ENCODE measurements around the gene UGT1A4.
"Not testable (repeated sequence)": the region's sequence is repeated elsewhere in the genome, so short reads cannot be mapped to it uniquely, and the experiment has no call there.

UGT1A4 gene

GRCh38 chr2:233751212-233752009 is 32.9 kb downstream of the UGT1A4 start:
- not testable (repeated sequence) for DNase-seq

DNA sequence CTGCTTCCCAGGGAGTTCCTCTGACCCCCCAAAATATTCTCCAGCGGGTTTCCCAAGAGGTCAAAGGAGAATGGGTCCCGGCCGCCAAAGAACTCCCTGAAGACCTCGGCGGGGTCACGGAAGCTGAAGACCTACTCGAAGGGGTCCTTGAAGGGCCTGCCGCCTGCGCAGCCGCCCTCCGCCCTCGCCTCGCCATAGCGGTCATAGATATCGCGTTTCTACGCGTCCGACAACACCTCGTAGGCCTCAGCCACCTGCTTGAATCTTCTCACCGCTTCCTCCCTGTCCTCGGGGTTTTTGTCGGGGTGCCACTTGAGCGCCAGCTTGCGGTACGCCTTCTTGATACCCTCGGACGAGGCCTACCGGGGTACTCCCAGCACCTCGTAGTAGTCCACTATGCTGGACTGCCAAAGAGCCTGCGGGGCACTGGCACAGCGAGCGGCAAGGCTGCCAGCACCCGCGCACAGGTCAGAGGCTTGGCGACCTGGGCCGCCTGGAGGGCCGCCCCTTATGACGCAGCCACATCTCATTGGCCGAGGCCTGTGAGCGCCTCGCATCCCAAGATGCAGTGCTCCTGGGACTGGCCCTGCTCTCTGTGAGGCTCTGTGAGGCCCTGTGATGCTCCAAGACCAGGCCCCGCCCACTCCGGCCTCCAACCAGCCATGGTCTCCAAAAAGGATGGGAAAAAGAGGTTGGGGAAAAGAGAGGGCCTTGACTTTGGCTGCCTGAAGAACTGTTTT is 36.5 kb downstream of the UGT1A4 start:
- DNase-seq = no peak

GRCh38 chr2:233756429-233757081 is 38.0 kb downstream of the UGT1A4 start:
- DNase-seq = no peak

GRCh38 chr2:233758141-233758540 is 39.6 kb downstream of the UGT1A4 start:
- no peak for DNase-seq

DNA sequence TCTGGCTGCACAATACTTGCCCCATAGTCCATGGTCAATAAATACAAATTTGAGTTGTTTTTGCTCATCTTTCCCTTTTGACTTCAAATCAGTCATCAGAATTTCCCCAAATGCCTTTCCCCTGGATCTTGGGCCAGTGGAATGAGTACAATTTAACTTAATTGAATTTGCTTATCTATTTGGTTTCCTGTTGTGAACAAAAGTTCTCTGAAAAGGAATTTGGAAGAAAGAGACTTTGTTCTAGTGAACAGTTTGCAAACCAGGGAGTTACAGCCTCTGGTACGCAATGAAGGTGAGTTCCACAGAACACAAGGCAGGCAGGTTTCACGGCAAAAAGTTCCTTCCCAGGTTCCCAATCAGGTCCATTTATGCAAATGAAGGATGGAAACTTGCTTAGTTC is 40.3 kb downstream of the UGT1A4 start:
- no peak for DNase-seq

DNA sequence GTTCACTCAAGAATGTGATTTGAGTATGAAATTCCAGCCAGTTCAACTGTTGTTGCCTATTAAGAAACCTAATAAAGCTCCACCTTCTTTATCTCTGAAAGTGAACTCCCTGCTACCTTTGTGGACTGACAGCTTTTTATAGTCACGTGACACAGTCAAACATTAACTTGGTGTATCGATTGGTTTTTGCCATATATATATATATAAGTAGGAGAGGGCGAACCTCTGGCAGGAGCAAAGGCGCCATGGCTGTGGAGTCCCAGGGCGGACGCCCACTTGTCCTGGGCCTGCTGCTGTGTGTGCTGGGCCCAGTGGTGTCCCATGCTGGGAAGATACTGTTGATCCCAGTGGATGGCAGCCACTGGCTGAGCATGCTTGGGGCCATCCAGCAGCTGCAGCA is 41.5 kb downstream of the UGT1A4 start, which contains the start of gene UGT1A1:
Gene UGT1A1, plus strand, starts transcription at position 228 of the 400 bp plus-strand sequence. Its CDS starts 18 bp downstream, at position 246.
- no peak for DNase-seq

DNA sequence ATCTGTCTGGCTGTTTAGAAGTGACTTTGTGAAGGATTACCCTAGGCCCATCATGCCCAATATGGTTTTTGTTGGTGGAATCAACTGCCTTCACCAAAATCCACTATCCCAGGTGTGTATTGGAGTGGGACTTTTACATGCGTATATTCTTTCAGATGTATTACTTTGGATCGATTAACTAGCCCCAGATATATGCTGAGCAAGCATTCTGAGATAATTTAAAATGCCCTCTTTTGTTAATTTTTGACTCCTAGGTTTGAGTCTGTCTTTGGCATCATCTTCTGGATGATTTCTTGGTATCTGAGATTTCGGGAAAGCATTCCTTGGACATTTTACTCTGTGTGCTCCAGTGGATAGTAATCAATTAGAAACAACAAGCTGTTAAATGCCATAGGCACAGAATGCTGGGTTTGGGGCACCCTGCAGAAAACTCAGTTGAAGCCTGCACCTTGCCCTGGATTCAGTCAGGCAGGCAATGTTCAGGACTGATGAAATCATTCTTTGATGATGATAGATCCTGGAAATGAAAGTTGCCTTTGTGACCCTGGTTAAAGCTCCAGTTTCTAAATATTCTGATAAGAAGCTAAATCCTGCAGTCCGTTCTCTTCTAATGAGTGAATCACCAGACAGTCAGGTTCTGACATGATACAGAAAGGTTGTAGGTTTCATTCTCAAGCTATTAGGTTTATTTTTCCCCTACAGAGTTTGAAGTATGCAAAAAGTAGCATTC is 42.7 kb downstream of the UGT1A4 start:
- no peak for DNase-seq

DNA sequence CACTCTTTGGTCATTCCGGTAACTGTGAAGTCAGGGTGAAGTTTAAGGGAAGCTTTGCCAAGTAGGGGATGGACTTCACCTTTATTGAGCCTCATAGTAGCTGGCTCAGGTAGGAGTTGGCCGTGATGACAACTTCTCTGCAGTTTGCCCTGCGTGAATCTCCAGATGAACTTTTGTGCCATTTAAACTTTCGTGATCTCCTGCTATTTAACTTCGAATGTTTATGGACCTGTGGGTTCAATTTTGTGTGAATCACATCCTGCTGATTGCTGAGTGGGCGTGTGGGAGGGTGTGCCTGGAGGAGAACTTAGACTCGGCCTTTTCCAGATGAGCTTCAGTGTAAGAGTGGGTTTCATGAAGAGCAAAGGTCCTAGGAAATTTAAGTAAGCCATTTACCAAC is 45.7 kb downstream of the UGT1A4 start:
- DNase-seq = no peak

DNA sequence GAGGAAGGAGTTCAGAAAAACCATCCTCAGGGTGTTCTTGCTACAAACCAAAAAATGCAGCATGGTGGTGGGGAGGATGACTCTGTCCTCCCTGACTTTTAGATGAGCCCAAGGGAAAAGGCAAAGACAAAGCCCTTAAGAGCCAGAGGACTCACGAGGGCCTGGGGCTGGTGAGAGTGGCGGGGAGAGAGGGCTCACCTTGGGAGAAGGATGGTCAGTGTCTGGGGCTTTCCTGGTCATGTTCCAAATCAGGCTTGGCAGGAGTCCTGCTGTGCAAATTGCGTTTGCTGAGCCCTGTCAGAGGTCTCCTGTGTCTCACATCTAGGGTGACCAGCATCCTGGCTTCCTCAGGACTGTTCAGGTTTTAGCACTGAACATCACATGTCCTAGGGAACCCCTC is 46.2 kb downstream of the UGT1A4 start:
- no peak for DNase-seq

DNA sequence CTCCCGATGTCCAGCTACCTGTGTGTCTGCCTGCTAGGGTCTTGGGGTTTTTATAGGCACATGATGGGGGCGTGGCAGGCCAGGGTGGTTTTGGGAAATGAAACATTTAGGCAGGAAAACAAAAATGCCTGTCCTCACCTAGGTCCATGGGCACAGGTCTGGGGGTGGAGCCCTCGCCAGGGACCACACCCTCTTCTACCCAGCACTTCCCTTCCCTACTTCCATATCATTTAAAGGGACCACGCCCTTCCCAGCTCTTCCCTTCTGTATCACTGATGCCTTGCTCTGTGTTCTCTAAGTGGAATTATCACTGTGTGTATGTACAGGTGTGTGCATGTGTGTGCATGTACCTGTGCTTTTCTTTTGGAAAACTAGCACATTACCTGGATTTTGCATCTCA is 47.9 kb downstream of the UGT1A4 start:
- no peak for DNase-seq

DNA sequence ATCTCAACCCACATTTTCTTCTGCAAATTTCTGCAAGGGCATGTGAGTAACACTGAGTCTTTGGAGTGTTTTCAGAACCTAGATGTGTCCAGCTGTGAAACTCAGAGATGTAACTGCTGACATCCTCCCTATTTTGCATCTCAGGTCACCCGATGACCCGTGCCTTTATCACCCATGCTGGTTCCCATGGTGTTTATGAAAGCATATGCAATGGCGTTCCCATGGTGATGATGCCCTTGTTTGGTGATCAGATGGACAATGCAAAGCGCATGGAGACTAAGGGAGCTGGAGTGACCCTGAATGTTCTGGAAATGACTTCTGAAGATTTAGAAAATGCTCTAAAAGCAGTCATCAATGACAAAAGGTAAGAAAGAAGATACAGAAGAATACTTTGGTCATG is 49.5 kb downstream of the UGT1A4 start:
- DNase-seq = no peak

DNA sequence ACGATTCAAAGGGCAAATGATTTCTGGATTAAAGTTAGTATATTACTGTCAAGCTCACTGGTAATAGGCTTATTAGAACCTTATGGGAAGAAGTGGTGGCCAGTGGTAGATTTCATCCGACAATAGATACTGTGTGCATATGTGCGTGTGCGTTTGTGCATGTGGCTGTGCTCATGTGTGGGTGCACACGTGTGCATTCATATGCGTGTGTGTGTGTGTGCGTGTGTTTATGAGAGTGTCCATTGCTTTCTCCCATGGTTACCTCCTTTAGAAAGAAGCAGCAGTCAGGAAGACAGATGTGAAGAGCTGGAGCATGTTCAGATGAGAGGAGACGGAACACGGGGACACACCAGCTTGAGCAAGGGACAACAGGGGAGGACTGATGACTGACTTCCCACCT is 50.7 kb downstream of the UGT1A4 start:
- DNase-seq = no peak

- DNase-seq = no peak
Measured at GRCh38 chr2:233772153-233772552, 53.6 kb downstream of the UGT1A4 start.

DNA sequence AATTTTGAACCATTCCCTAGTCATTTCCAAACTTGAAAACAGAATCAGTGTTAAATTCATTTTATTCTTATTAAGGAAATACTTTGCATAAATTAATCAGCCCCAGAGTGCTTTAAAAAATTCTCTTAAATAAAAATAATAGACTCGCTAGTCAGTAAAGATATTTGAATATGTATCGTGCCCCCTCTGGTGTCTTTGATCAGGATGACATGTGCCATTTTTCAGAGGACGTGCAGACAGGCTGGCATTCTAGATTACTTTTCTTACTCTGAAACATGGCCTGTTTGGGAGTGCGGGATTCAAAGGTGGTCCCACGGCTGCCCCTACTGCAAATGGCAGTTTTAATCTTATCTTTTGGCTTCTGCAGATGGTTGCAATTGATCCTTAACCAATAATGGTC is 54.0 kb downstream of the UGT1A4 start:
- DNase-seq = no peak

DNA sequence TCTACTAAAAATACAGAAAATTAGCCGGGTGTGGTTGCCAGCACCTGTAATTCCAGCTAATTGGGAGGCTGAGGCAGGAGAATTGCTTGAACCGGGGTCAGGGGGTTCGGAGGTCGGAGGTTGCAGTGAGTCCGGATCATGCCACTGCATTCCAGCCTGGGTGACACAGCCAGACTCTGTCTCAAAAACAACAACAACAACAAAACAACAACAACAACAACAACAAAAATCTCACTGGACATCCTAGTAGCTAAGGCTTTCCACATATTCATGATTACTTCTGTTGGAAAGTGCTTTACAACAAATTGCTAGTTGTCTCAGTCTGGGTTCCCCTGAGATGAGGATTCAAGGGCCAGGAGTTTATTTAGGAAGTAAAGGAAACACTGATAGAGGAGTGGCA is 55.3 kb downstream of the UGT1A4 start:
- no peak for DNase-seq

DNA sequence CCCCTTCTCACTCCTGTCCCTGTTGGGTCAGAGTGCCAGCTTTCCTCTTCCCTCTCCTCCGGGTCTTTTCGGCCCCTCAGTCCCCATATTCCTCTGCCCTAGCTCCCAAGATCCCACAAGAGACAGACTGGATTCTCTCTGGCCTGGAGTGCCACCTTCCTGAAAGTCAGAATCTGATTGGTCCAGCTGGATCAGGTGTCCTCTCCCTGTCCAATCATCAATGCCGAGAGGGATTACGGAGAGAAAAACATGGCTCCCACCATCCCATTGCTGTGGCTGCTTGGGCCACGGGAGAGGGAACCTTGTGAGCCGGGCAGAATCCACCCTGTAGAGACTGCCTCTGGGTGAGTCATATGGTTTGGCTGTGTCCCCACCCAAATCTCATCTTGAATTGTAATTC is 56.9 kb downstream of the UGT1A4 start:
- no peak for DNase-seq

- no peak for DNase-seq
Measured at GRCh38 chr2:233778030-233778429, 59.5 kb downstream of the UGT1A4 start, which contains the start of gene MROH2A. MROH2A (plus strand) TSS chr2:233778330; CDS start chr2:233779359, 1,029 bp downstream.

DNA sequence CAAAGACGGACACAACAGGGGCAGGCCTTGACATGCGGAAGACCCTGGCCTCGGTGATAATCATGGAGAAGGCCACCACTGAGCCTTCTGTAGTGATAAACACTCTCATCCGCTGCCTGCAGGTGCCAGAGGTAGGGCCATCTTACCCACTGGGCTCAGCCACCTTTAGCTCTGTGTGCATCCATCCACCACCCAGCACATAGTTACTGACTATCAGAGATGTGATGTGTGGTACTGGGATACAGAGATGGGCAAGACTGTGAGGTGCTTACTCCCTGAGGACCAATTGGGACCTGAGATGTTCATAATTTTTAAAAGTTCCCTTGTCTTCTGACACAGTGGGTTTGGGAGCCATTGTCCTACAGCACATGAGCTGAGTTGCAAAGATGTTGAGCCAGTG is 61.2 kb downstream of the UGT1A4 start:
- DNase-seq = no peak

- no peak for DNase-seq
Measured at GRCh38 chr2:233780771-233781170, 62.2 kb downstream of the UGT1A4 start.

- no peak for DNase-seq
Measured at GRCh38 chr2:233789554-233789953, 71.0 kb downstream of the UGT1A4 start.

DNA sequence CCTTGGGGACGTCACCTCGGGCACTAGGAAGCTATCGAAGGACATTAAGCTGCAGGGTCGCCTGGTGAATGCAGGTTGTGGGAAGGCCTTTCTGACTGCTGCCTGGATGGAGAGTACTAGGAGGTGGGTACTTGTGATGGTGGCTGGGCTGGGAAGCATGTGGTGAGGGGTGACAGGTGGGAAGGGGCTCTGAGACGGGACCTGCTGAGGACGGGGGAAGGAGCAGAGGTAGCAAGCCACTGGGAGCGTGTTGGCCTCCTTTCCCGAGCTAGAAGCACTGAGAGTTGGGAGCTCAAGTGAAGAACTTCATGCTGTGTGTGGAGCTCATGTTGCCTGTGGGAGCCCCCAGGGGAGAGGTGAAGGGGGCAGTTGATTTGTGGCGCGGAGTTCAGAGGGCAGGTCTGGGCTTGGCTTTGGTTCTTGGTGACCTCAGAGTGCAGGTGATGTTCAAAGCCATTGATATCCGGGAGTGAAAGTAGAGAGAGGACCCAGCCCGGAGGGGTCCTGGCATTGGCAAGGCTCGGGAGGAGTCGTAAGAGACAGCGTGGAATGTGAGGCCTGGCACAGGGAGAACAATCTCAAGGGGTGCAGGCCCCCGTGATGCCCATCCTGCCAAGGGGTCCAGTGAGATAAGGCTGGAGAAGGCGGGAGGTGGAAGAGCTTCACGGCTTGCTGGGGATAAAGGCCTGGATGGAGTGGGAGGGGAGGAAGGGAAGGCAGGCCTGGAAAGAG is 72.8 kb downstream of the UGT1A4 start:
- DNase-seq = no peak

DNA sequence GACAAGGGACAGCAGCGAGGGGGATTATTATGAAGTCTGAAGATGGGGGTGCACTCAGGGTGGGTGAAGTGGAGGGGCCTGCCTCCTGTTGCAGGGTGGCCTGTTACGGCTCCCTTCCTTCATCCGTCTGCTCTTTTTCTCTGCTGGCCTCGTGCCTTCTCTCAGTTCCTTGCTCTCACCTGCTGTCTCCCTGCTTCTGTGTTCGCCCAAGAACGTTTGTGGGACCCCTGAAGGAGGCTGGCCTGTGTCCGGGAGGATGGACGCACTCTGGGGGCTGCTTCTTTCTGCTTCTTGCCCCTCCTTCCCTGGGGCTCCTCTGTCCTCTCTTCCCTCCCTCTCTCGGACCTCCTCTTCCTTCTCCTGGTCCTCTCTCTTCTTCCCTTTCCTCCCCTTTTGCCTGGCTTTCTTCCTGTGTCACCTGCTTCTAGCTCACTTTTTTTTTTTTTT is 73.4 kb downstream of the UGT1A4 start:
- DNase-seq = no peak
